ENCODE measurements around the gene METTL4.

Gene METTL4

GRCh38 chr18:2568129-2568528 is 3.2 kb downstream of the METTL4 start:
- in situ Hi-C loops (cut with MboI; ENCODE audit: low sequenced_read_pairs), result no loop called here

GRCh38 chr18:2564373-2564772 is 6.9 kb downstream of the METTL4 start:
- in situ Hi-C loops (cut with MboI; ENCODE audit: low sequenced_read_pairs), result no loop called here

- in situ Hi-C loops (cut with MboI; ENCODE audit: low sequenced_read_pairs), result no loop called here
Observed at GRCh38 chr18:2559249-2559648, 12.1 kb downstream of the METTL4 start.

GRCh38 chr18:2557536-2557935 is 13.8 kb downstream of the METTL4 start:
- in situ Hi-C loops (cut with MboI; ENCODE audit: low sequenced_read_pairs), result no loop called here

- in situ Hi-C loops (cut with MboI; ENCODE audit: low sequenced_read_pairs), result no loop called here
Observed at GRCh38 chr18:2555895-2556294, 15.4 kb downstream of the METTL4 start.

- in situ Hi-C loops (cut with MboI; ENCODE audit: low sequenced_read_pairs), result no loop called here
Observed at GRCh38 chr18:2554696-2555095, 16.6 kb downstream of the METTL4 start.

GRCh38 chr18:2551425-2551824 is 19.9 kb downstream of the METTL4 start:
- in situ Hi-C loops (cut with MboI; ENCODE audit: low sequenced_read_pairs), result no loop called here

- in situ Hi-C loops (cut with MboI; ENCODE audit: low sequenced_read_pairs), result loop anchor here (25.0 kb wide), 1 partner anchor 437 kb away; no protein-coding TSS in a partner anchor
Observed at GRCh38 chr18:2549462-2549861, 21.8 kb downstream of the METTL4 start.

- in situ Hi-C loops (cut with MboI; ENCODE audit: low sequenced_read_pairs), result loop anchor here (25.0 kb wide), 1 partner anchor 435 kb away; no protein-coding TSS in a partner anchor
Observed at GRCh38 chr18:2547477-2548087, 23.7 kb downstream of the METTL4 start.

- in situ Hi-C loops (cut with MboI; ENCODE audit: low sequenced_read_pairs), result loop anchor here (25.0 kb wide), 1 partner anchor 433 kb away; no protein-coding TSS in a partner anchor
Observed at GRCh38 chr18:2545155-2545554, 26.1 kb downstream of the METTL4 start.

- in situ Hi-C loops (cut with MboI; ENCODE audit: low sequenced_read_pairs), result loop anchor here (25.0 kb wide), 1 partner anchor 430 kb away; no protein-coding TSS in a partner anchor
Observed at GRCh38 chr18:2541925-2542563, 29.3 kb downstream of the METTL4 start.

- in situ Hi-C loops (cut with MboI; ENCODE audit: low sequenced_read_pairs), result loop anchor here (25.0 kb wide), 1 partner anchor 428 kb away; no protein-coding TSS in a partner anchor
Observed at GRCh38 chr18:2540575-2540974, 30.7 kb downstream of the METTL4 start.

GRCh38 chr18:2538844-2539243 is 32.5 kb downstream of the METTL4 start:
- in situ Hi-C loops (cut with MboI; ENCODE audit: low sequenced_read_pairs), result loop anchor here (25.0 kb wide), 1 partner anchor 427 kb away; no protein-coding TSS in a partner anchor

- in situ Hi-C loops (cut with MboI; ENCODE audit: low sequenced_read_pairs), result loop anchor here (25.0 kb wide), 1 partner anchor 426 kb away; no protein-coding TSS in a partner anchor
Observed at GRCh38 chr18:2538236-2538635, 33.1 kb downstream of the METTL4 start.

GRCh38 chr18:2537296-2537695 is 34.0 kb downstream of the METTL4 start:
- in situ Hi-C loops (cut with MboI; ENCODE audit: low sequenced_read_pairs), result loop anchor here (25.0 kb wide), 1 partner anchor 425 kb away; no protein-coding TSS in a partner anchor

- in situ Hi-C loops (cut with MboI; ENCODE audit: low sequenced_read_pairs), result loop anchor here (25.0 kb wide), 1 partner anchor 424 kb away; no protein-coding TSS in a partner anchor
Observed at GRCh38 chr18:2536493-2536892, 34.8 kb downstream of the METTL4 start.

GRCh38 chr18:2536063-2536462 is 35.2 kb downstream of the METTL4 start:
- in situ Hi-C loops (cut with MboI; ENCODE audit: low sequenced_read_pairs), result loop anchor here (25.0 kb wide), 1 partner anchor 424 kb away; no protein-coding TSS in a partner anchor

GRCh38 chr18:2535419-2535910 is 35.8 kb downstream of the METTL4 start:
- in situ Hi-C loops (cut with MboI; ENCODE audit: low sequenced_read_pairs), result loop anchor here (25.0 kb wide), 1 partner anchor 423 kb away; no protein-coding TSS in a partner anchor

GRCh38 chr18:2534906-2535305 is 36.4 kb downstream of the METTL4 start:
- in situ Hi-C loops (cut with MboI; ENCODE audit: low sequenced_read_pairs), result loop anchor here (25.0 kb wide), 1 partner anchor 423 kb away; no protein-coding TSS in a partner anchor

- in situ Hi-C loops (cut with MboI; ENCODE audit: low sequenced_read_pairs), result loop anchor here (25.0 kb wide), 1 partner anchor 420 kb away; no protein-coding TSS in a partner anchor
Observed at GRCh38 chr18:2532797-2533196, 38.5 kb downstream of the METTL4 start.

GRCh38 chr18:2531751-2532150 is 39.6 kb downstream of the METTL4 start:
- in situ Hi-C loops (cut with MboI; ENCODE audit: low sequenced_read_pairs), result loop anchor here (25.0 kb wide), 1 partner anchor 419 kb away; no protein-coding TSS in a partner anchor
